IMR-90 (cell line): ENCODE data around the gene SH3RF3. TPM values are rescaled to one million over a fixed set of nuclear protein-coding genes. Genes with fewer than 3 reads are reported as not detected.

Experiments
- ATAC-seq: fragments of 200-7000 bp; cut with Tn5 transposase; 2 replicates; pipeline ENCODE4 v1.9.1; 2020; ENCODE audit warnings: low read depth, mild to moderate bottlenecking, moderate library complexity
- BruUV-seq: library from RNA; stranded (reverse); fragments of 400-500 nt; replicated peaks from 2 replicates; lab custom pipeline; 2021; lab: Mats Ljungman, UMichigan
- CTCF ChIA-PET: fragments of 300-600 bp; formaldehyde crosslinking; extraction: SDS; loops from one replicate; lab custom pipeline; 2021; ENCODE audit warnings: antibody characterized with exemption; lab: Yijun Ruan, JAX
- POLR2A ChIA-PET: fragments of 300-600 bp; sonication (Branson Sonifier 250); formaldehyde crosslinking; loops from one replicate; lab custom pipeline; 2022; ENCODE audit warnings: antibody characterized with exemption; ENCODE audit not compliant: unreplicated experiment; lab: Charles Lee
- DNase-seq: peaks from one replicate; pipeline ENCODE4 v3.0.0; 2013
- H2AFZ ChIP-seq: replicated peaks from 2 replicates; pipeline ENCODE3; 2013; ENCODE audit warnings: low read length, mild to moderate bottlenecking; ENCODE audit not compliant: poor library complexity
- H2AK5ac ChIP-seq: 2 replicates; pipeline ENCODE4 v1.6.1; 2013; ENCODE audit warnings: low read depth, low read length, inconsistent platforms
- H2AK9ac ChIP-seq: replicated peaks from 2 replicates; pipeline ENCODE3; 2013; ENCODE audit warnings: mild to moderate bottlenecking, low read depth, low read length, moderate library complexity; ENCODE audit not compliant: poor library complexity
- H2BK120ac ChIP-seq: 2 replicates; pipeline ENCODE4 v1.6.1; 2013; ENCODE audit warnings: low read depth, low read length, inconsistent platforms
- H2BK15ac ChIP-seq: 3 replicates; pipeline ENCODE4 v1.6.1; 2013; ENCODE audit warnings: low read depth, low read length, inconsistent platforms
- H2BK20ac ChIP-seq: 2 replicates; pipeline ENCODE4 v1.6.1; 2013; ENCODE audit warnings: low read depth, mild to moderate bottlenecking, inconsistent platforms, low read length, moderate library complexity
- H2BK5ac ChIP-seq: 2 replicates; pipeline ENCODE4 v1.6.1; 2013; ENCODE audit warnings: mild to moderate bottlenecking, low read depth, low read length, inconsistent platforms; ENCODE audit not compliant: poor library complexity, severe bottlenecking
- H3K14ac ChIP-seq: replicated peaks from 2 replicates; pipeline ENCODE4 v1.6.1; 2013; ENCODE audit warnings: low read depth, low read length, inconsistent platforms
- H3K18ac ChIP-seq: 2 replicates; pipeline ENCODE4 v1.6.1; 2013; ENCODE audit warnings: low read depth, low read length, control low read depth
- H3K23ac ChIP-seq: 2 replicates; pipeline ENCODE4 v1.6.1; 2013; ENCODE audit warnings: low read depth, low read length, inconsistent platforms
- H3K27ac ChIP-seq: 2 replicates; pipeline ENCODE4 v1.5.1; 2013; ENCODE audit warnings: mild to moderate bottlenecking, control low read depth, low read length; ENCODE audit not compliant: insufficient read depth
- H3K27me3 ChIP-seq: 2 replicates; pipeline ENCODE4 v1.6.1; 2013; ENCODE audit warnings: low read length; ENCODE audit not compliant: control insufficient read depth, insufficient read depth
- H3K36me3 ChIP-seq: 2 replicates; pipeline ENCODE4 v1.6.1; 2013; ENCODE audit warnings: low read length, mixed read lengths; ENCODE audit not compliant: control insufficient read depth, insufficient read depth
- H3K4ac ChIP-seq: 2 replicates; pipeline ENCODE4 v1.6.1; 2013; ENCODE audit warnings: low read depth, low read length, inconsistent platforms
- H3K4me1 ChIP-seq: 2 replicates; pipeline ENCODE4 v1.6.1; 2013; ENCODE audit warnings: low read length, mixed read lengths; ENCODE audit not compliant: control insufficient read depth, insufficient read depth
- H3K4me2 ChIP-seq: 2 replicates; pipeline ENCODE4 v1.6.1; 2013; ENCODE audit warnings: low read depth, mild to moderate bottlenecking, control low read depth, low read length, moderate library complexity
- H3K4me3 ChIP-seq: 2 replicates; pipeline ENCODE4 v1.5.1; 2013; ENCODE audit warnings: low read depth, mild to moderate bottlenecking, control low read depth, low read length, moderate library complexity; ENCODE audit not compliant: insufficient read depth
- H3K56ac ChIP-seq: 2 replicates; pipeline ENCODE4 v1.6.1; 2013; ENCODE audit warnings: low read length, inconsistent platforms; ENCODE audit not compliant: insufficient read depth; ENCODE audit errors: extremely low read depth
- H3K79me1 ChIP-seq, 2 experiments: 2 replicates each; pipeline ENCODE4 v1.6.1; 2013; ENCODE audit warnings: low read length in 2 of 2, inconsistent platforms in 1 of 2, low read depth in 1 of 2
- H3K9ac ChIP-seq: 2 replicates; pipeline ENCODE4 v1.6.1; 2013; ENCODE audit warnings: low read depth, low read length, control low read depth
- H3K9me1 ChIP-seq: 2 replicates; pipeline ENCODE4 v1.6.1; 2013; ENCODE audit warnings: low read length, inconsistent platforms; ENCODE audit not compliant: insufficient read depth
- H3K9me3 ChIP-seq: 2 replicates; pipeline ENCODE4 v1.6.1; 2013; ENCODE audit warnings: low read length; ENCODE audit not compliant: control insufficient read depth, insufficient read depth
- H4K20me1 ChIP-seq: 2 replicates; pipeline ENCODE4 v1.6.1; 2013; ENCODE audit warnings: low read length, inconsistent platforms; ENCODE audit not compliant: insufficient read depth
- H4K5ac ChIP-seq: 2 replicates; pipeline ENCODE4 v1.6.1; 2013; ENCODE audit warnings: mild to moderate bottlenecking, low read depth, low read length, control low read depth
- H4K8ac ChIP-seq, 2 experiments: 2 replicates each; pipeline ENCODE4 v1.6.1; 2013; ENCODE audit warnings: low read depth in 2 of 2, low read length in 2 of 2, control low read depth in 1 of 2, inconsistent platforms in 1 of 2
- H4K91ac ChIP-seq: 2 replicates; pipeline ENCODE4 v1.6.1; 2013; ENCODE audit warnings: low read depth, low read length, inconsistent platforms; ENCODE audit not compliant: insufficient read depth
- BHLHE40 ChIP-seq: fragments of 150-350 bp; IDR thresholded peaks from 2 replicates; pipeline ENCODE4 v1.6.1; 2016; ENCODE audit warnings: mild to moderate bottlenecking, low read depth, low read length
- CEBPB ChIP-seq: IDR thresholded peaks from 2 replicates; pipeline ENCODE4 v1.6.1; 2012; ENCODE audit warnings: low read depth, low read length, improper control_type of control experiment
- CHD1 ChIP-seq: IDR thresholded peaks from 2 replicates; pipeline ENCODE4 v1.6.1; 2012; ENCODE audit warnings: low read depth, low read length, improper control_type of control experiment
- FOS ChIP-seq: fragments of 150-350 bp; IDR thresholded peaks from 2 replicates; pipeline ENCODE4 v1.6.1; 2016; ENCODE audit warnings: low read depth, low read length
- MAFK ChIP-seq: IDR thresholded peaks from 2 replicates; pipeline ENCODE4 v1.6.1; 2012; ENCODE audit warnings: low read depth, low read length, improper control_type of control experiment
- MAZ ChIP-seq: IDR thresholded peaks from 2 replicates; pipeline ENCODE4 v1.6.1; 2012; ENCODE audit warnings: low read depth, mild to moderate bottlenecking, low read length, improper control_type of control experiment, moderate library complexity, borderline replicate concordance
- MXI1 ChIP-seq: IDR thresholded peaks from 2 replicates; pipeline ENCODE4 v1.6.1; 2012; ENCODE audit warnings: low read depth, mild to moderate bottlenecking, low read length, moderate library complexity, borderline replicate concordance
- NFE2L2 ChIP-seq: fragments of 150-350 bp; IDR thresholded peaks from 2 replicates; pipeline ENCODE4 v1.6.1; 2016; ENCODE audit warnings: low read depth, mild to moderate bottlenecking, low read length
- POLR2A ChIP-seq: IDR thresholded peaks from 2 replicates; pipeline ENCODE4 v1.6.1; 2012; ENCODE audit warnings: mild to moderate bottlenecking, low read depth, low read length
- RAD21 ChIP-seq: IDR thresholded peaks from 2 replicates; pipeline ENCODE4 v1.6.1; 2012; ENCODE audit warnings: low read length, improper control_type of control experiment
- RCOR1 ChIP-seq: IDR thresholded peaks from 2 replicates; pipeline ENCODE4 v1.6.1; 2012; ENCODE audit warnings: mild to moderate bottlenecking, low read length, improper control_type of control experiment; ENCODE audit not compliant: insufficient replicate concordance
- RFX5 ChIP-seq: IDR thresholded peaks from 2 replicates; pipeline ENCODE4 v1.8.0; 2012; ENCODE audit warnings: low read depth, mild to moderate bottlenecking, low read length, moderate library complexity
- SMC3 ChIP-seq: fragments of 150-350 bp; IDR thresholded peaks from 2 replicates; pipeline ENCODE4 v1.6.1; 2016; ENCODE audit warnings: low read depth, mild to moderate bottlenecking, antibody characterized with exemption, low read length, moderate library complexity
- WGBS, 2 experiments: methylation state at CpG; one replicate each; pipeline versions ENCODE4 v1.1.5 to v1.1.7; 2013; ENCODE audit warnings: missing lambda C conversion rate in 2 of 2; ENCODE audit not compliant: insufficient read length in 1 of 2; ENCODE audit errors: extremely low coverage in 2 of 2; 5-methylcytosine and 5-hydroxymethylcytosine counted together
- dilution Hi-C: fragments of 300-500 bp; cut with HindIII; formaldehyde crosslinking; loops from one replicate; pipeline ENCODE4 v1.14.3; 2018; ENCODE audit warnings: low sequenced_read_pairs; ENCODE audit not compliant: unreplicated experiment
- in situ Hi-C: fragments of 300-500 bp; cut with MboI; formaldehyde crosslinking; loops from 3 replicates; pipeline ENCODE4 v1.14.3; 2019; ENCODE audit warnings: low sequenced_read_pairs, inconsistent platforms, mixed read lengths
- intact Hi-C: fragments of 100-400 bp; cut with micrococcal nuclease; formaldehyde crosslinking; loops from 2 replicates; pipeline ENCODE4 v1.10.0; 2022
- polyA plus RNA-seq, 3 experiments: library from polyadenylated mRNA; depleted of rRNA; stranded (reverse); fragments of >200 nt; gene quantifications; 2 replicates each; pipeline ENCODE4 v1.2.3, GENCODE V29; 2012; ENCODE audit warnings: low replicate concordance in 1 of 3
- total RNA-seq: library from RNA; depleted of rRNA; stranded (reverse); fragments of >200 nt; gene quantifications from 2 replicates; pipeline ENCODE4 v1.2.3, GENCODE V29; 2012
- TF ChIP-seq, protein P1 (sequence below): fragments of 150-350 bp; IDR thresholded peaks from 2 replicates; pipeline ENCODE4 v1.6.1; 2017; ENCODE audit warnings: mild to moderate bottlenecking, antibody characterized with exemption, low read length, low read depth
- TF ChIP-seq, protein P2 (sequence below): conservative IDR thresholded peaks from 2 replicates; pipeline ENCODE4 v1.5.1; 2012; ENCODE audit warnings: mild to moderate bottlenecking, low read depth, low read length, improper control_type of control experiment
- TF ChIP-seq, protein P3 (sequence below): fragments of 150-350 bp; IDR thresholded peaks from 2 replicates; pipeline ENCODE4 v1.6.1; 2016; ENCODE audit warnings: low read depth, mild to moderate bottlenecking, low read length, moderate library complexity, borderline replicate concordance

The SH3RF3 gene
- total and polyA plus RNA-seq, 2 of the 4 experiments (the other 2 are of a cell fraction), result 3.4 to 5.3 TPM

DNA sequence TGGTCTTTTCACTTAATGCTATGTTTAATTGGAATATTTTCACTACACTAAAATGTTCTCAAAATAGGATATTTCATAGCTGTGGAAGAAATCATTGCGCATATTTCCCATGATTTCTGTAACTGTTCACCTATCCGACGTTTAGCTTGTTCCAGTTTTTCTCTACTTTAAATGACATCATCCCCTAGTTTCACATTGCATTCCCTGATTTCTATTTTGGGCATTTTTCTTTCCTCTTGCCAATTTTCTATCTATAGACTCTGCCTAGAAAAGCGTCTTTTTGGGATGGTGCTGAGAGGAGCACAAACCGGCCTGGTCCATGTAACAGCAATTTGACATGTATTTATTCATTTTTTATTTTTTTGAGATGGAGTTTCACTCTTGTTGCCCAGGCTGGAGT lies 163.4 kb downstream of the SH3RF3 start:
- H2AK5ac ChIP-seq, result no peak overlapping the region
- no peak overlapping the region for H3K4ac ChIP-seq
- POLR2A ChIA-PET, result no interaction called here
- H3K9me1 ChIP-seq, result peaks cover 15% of the 10 kb centered on the region
- no peak overlapping the region for H3K23ac ChIP-seq
- H3K4me3 ChIP-seq, result no peak overlapping the region
- intact Hi-C loops, result no loop called here
- peaks cover 71% of the 10 kb centered on the region for H4K20me1 ChIP-seq
- DNase-seq (no peak), ATAC-seq (no peak)
- WGBS, 2 experiments, result 68% methylated on average over 3 of the region's 5 CpGs; no CpG with 5 or more reads in 1 of the 2 experiments
- H3K4me1 ChIP-seq, result peaks cover 9% of the 10 kb centered on the region
- TF ChIP-seq MAFK (no peak), RAD21 (no peak), POLR2A (no peak), FOS (no peak), CHD1 (no peak), NFE2L2 (no peak), SMC3 (no peak), MXI1 (no peak), CEBPB (no peak), RFX5 (no peak), RCOR1 (no peak), MAZ (no peak), BHLHE40 (no peak)
- TF ChIP-seq, protein P1, sequence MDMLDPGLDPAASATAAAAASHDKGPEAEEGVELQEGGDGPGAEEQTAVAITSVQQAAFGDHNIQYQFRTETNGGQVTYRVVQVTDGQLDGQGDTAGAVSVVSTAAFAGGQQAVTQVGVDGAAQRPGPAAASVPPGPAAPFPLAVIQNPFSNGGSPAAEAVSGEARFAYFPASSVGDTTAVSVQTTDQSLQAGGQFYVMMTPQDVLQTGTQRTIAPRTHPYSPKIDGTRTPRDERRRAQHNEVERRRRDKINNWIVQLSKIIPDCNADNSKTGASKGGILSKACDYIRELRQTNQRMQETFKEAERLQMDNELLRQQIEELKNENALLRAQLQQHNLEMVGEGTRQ, result no peak
- TF ChIP-seq, protein P2, sequence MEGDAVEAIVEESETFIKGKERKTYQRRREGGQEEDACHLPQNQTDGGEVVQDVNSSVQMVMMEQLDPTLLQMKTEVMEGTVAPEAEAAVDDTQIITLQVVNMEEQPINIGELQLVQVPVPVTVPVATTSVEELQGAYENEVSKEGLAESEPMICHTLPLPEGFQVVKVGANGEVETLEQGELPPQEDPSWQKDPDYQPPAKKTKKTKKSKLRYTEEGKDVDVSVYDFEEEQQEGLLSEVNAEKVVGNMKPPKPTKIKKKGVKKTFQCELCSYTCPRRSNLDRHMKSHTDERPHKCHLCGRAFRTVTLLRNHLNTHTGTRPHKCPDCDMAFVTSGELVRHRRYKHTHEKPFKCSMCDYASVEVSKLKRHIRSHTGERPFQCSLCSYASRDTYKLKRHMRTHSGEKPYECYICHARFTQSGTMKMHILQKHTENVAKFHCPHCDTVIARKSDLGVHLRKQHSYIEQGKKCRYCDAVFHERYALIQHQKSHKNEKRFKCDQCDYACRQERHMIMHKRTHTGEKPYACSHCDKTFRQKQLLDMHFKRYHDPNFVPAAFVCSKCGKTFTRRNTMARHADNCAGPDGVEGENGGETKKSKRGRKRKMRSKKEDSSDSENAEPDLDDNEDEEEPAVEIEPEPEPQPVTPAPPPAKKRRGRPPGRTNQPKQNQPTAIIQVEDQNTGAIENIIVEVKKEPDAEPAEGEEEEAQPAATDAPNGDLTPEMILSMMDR, result no peak
- TF ChIP-seq, protein P3, sequence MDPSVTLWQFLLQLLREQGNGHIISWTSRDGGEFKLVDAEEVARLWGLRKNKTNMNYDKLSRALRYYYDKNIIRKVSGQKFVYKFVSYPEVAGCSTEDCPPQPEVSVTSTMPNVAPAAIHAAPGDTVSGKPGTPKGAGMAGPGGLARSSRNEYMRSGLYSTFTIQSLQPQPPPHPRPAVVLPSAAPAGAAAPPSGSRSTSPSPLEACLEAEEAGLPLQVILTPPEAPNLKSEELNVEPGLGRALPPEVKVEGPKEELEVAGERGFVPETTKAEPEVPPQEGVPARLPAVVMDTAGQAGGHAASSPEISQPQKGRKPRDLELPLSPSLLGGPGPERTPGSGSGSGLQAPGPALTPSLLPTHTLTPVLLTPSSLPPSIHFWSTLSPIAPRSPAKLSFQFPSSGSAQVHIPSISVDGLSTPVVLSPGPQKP, result no peak
- no peak overlapping the region for H3K18ac ChIP-seq
- H2AFZ ChIP-seq, result no peak overlapping the region
- H2BK20ac ChIP-seq, result no peak overlapping the region
- no peak overlapping the region for H4K91ac ChIP-seq
- H3K27ac ChIP-seq, result no peak overlapping the region
- no peak overlapping the region for H2BK15ac ChIP-seq
- no peak overlapping the region for H3K14ac ChIP-seq
- no peak overlapping the region for H2BK120ac ChIP-seq
- H4K5ac ChIP-seq, result no peak overlapping the region
- no TSS peak for BruUV-seq
- CTCF ChIA-PET, result no interaction called here
- H2BK5ac ChIP-seq, result no peak overlapping the region
- no peak overlapping the region for H3K9ac ChIP-seq
- H4K8ac ChIP-seq, result no peak overlapping the region
- H3K56ac ChIP-seq, result no peak overlapping the region
- dilution Hi-C loops, result no loop called here
- peaks cover 3% of the 10 kb centered on the region; the same call in 1 of the 2 replicates for H3K9me3 ChIP-seq
- H3K79me1 ChIP-seq, result peaks cover 55 to 89% of the 10 kb centered on the region in 2 experiments
- H3K4me2 ChIP-seq, result no peak overlapping the region
- H3K27me3 ChIP-seq, result no peaks in the 10 kb centered on the region
- no peaks in the 10 kb centered on the region for H3K36me3 ChIP-seq
- in situ Hi-C loops, result no loop called here
- no peak overlapping the region for H2AK9ac ChIP-seq
